HG02840 (cell line): ENCODE data around the gene GALNS.
A peak's percentile ranks its signal among the peaks of the same experiment; 100 is the strongest.
"Not testable (repeated sequence)": the region's sequence is repeated elsewhere in the genome, so short reads cannot be mapped to it uniquely, and the experiment has no call there.

ENCODE experiments used
- ATAC-seq: cut with Tn5 transposase; IDR thresholded peaks from one replicate; pipeline ENCODE4 v1.9.1; 2021; ENCODE audit warnings: mild to moderate bottlenecking, moderate library complexity, moderate number of reproducible peaks; ENCODE audit not compliant: unreplicated experiment, low FRiP score

Gene GALNS, protein sequence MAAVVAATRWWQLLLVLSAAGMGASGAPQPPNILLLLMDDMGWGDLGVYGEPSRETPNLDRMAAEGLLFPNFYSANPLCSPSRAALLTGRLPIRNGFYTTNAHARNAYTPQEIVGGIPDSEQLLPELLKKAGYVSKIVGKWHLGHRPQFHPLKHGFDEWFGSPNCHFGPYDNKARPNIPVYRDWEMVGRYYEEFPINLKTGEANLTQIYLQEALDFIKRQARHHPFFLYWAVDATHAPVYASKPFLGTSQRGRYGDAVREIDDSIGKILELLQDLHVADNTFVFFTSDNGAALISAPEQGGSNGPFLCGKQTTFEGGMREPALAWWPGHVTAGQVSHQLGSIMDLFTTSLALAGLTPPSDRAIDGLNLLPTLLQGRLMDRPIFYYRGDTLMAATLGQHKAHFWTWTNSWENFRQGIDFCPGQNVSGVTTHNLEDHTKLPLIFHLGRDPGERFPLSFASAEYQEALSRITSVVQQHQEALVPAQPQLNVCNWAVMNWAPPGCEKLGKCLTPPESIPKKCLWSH

DNA sequence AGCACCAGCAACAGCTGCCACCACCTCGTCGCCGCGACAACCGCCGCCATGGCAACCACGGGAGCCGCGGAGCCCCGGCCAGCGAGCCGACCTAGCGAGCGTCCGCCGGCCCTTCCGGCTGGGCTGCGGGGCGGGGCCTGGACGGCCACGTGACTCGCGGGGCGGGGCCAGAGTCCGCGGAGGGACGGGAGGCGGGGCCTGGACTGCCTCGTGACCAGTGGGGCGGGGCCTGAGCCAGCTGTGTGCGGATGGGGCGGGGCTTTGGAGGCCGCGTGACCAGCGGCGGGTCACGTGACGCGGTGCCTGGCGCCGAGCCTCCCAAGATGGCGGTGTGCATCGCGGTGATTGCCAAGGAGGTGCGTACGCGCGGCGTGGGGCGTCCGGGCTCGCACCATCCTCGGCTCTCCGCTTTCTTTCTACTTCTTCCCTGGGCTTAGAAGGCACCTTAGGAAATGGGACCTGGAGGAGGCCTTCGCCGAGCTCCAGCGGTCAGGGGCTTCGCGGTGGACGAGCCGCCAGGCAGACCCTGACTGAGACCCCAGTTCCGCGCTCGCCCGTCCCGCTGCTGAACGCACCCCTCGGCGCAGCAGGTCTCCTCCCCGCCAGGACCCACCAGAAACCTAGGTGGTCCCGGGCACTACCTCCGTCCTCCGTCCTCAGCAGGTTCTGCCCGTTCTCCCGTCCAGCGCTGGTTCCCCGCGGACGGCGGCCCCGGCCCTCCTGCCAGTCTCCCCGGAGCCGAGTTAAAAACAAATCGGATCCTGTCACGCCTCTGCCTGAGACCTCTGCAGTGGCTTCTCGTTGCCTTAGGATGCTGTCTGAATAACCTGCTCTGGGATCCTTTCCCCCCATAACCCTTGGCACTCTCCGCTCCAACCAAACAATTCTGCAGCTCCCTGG is at the start of gene GALNS, which contains the start of gene TRAPPC2L:
GALNS (minus strand) TSS at position 120 of the 900 bp plus-strand sequence; CDS start at position 50, 70 bp downstream.
TRAPPC2L (plus strand) TSS at position 300 of the 900 bp plus-strand sequence; CDS start at position 324, 24 bp downstream.
- peak; percentile 84 for ATAC-seq

DNA sequence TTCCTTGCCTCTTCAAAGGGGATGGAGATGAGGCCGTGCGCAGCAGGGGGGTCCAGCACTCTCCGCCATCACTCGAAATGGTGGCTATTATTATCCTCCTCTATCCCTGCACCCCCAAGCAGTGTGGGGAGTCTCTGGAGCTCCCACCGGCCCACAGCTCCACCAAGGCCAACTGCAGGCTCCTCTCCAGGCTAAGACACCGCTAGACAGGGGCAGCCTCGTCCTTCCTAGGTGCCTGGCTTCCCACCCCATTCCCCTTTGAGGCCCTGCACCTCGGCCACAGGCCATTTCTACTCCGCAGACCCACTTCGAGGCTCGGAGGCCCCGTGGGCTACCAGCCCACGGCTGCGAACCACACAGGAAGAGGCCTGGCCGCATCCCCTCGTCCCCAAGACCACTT is 49.3 kb upstream of the GALNS start:
- ATAC-seq = no peak

DNA sequence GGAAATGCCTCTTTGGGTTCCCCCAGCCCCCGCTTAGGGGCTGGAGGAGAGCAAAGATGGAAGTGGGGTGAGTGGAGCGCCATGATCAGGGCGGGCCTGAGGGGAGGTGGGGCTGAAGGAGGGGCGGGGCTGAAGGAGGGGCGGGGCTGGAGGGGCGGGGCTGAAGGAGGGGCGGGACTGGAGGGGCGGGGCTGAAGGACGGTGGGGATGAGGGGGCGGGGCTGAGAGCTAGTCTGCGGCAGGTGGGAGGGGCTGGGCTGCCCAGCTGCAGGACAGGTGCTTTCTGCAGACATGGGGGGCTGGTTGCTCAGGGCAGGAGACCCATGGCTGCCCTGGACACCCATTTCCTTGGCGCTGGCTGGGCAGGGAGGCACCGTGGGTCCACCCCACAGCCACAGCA is 48.8 kb upstream of the GALNS start:
- ATAC-seq = no peak

DNA sequence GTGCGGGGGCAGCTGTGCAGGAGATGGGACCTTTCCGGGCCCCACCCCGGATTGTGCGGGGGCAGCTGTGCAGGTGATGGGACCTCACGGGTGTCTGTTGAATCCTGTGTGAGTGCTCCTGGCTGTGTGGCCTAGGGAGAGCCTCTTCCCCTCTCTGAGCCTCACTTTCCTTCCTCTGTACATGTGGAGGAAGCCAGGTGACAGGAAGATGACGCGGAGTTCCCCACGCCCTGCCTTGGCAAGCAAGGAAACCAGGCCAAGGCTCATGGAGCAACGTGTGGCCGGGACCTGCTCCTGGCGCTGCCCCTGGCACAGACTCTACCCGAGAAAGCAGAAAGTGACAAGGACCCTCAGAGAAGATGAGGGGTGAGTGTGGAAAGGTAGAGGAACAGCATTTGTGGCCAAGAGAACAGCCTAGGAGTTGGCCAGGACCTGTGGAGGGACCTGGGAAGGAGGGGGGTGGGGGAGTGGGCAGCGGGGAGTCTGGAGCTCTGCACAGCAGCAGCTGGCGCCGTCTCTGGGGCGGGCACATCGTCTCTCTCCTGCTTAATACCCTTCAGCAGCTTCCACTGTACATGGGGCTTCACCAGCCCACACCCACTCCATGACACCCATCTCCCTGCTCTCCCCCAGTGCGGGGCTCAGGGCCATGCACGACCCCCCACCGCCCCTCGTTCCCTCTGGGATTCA is 48.1 kb upstream of the GALNS start:
- no peak for ATAC-seq

DNA sequence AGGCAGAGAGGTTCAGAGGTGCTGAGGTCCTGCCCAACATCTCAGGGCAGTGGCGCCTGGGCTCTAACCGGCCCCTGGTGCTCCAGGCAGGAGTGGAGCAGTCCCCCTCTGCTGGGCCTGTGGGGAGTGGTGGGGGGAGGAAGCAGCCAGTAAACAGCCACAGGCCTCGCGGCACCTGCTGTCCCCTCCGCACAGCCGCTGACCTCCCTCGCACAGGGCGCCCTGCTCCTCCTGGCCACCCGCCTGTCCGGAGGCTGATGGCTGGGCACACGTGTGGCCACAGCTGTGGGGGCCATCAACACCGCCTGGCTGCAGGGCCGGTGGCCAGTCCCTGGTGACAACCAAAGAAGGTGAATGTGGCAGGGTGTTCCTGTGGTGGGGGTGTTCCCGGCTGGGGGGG is 46.5 kb upstream of the GALNS start:
- ATAC-seq = no peak

DNA sequence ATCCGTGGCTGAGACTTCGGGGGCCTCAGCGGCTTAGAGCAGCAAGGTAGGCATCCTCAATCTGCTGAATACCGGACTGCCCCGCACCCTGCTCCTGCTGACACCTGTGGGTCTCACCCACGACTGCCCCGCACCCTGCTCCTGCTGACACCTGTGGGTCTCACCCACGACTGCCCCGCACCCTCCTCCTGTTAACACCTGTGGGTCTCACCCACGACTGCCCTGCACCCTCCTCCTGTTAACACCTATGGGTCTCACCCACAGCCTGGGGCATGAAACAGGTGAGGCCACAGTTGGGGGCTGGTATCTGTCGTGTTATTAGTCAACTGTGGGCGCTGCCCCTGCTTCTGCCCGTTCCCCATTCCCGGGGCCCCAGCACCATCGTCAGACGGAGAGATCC is 46.0 kb upstream of the GALNS start:
- ATAC-seq = no peak

DNA sequence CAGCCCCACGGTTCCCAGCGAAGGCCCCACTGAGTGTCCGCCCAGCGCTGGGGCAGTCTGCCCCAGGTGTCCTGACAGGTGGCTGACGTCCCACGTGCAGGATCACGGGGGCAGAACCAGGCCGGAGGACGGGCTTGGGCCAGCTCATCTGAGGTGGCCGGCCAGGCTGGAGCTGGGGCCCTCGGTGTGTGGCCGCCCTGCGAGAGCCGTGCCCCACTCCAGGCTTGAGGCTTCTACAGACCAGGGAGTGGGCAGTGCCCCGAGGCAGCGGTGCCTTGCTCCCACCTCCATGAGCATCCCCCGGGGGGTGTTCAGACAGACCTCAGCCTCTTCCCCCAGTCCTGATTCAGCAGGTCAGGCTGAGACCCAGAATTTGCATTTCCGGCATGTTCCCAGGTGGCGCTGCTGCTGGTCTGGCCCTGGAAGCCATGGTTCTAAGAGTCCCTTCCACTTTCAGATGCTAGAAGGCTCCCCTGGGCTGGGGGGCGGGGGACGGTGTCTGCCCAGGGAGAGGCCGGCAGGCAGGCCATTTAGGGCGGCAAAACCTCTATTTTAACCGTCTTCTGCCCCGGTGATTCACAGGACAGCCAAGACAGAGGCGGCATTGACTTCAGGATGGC is 45.1 kb upstream of the GALNS start:
- ATAC-seq = no peak

DNA sequence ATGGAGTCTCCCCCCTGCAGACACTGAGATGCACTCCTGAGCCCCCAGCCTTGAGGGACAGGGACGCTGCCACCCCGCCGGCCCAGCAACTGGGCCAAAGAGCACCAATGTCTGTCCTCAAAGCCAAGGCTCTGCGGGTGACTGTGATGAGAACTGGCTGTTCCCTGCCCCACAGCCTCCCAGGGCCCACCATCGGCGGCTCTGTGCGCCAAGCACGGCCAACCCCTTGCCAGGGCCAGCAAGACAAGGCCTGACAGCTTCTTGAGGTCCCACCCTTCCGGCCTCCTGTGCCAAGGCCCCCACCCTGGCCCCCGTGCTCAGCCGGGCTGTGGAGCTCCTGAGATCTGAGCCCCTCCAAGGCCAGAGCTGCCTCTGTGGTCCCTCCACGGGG is 43.9 kb upstream of the GALNS start:
- ATAC-seq = no peak

DNA sequence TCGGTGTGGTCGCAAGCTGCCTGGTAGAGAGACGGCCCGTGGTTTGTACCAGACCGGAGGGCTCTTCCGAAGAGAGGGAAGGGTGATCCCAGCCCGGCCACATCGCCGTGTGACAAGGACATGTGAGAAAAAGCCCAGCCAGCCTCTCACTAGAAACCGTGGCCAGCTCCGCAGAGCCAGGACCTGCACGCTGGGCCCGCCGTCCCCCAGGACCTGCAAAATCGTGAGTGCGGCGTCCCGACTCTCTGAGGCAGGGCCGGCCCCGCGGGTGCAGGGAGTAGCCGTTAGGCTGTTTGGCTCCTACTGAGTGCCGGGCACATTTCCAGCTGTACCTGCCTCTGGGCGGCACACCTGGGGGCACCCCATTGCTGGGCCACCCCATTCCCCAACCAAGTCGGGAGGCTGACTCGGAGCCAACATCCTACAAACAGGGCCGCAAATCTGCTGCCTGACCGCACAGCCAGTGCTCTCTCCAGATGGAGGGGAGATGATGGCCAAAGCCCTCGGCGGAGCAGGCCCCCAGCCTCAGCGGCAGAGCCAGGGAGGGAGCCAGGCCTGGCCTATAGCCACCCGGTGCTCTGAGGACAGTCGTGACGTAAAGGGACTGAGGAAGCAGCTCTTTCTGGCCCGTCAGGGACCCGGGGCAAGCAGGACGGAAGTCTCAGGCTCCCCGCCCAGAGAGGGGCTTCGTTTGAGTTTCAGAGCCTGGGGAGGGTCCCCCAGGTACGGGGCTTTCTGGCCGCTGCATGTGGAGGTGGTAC is 43.3 kb upstream of the GALNS start:
- ATAC-seq = no peak

DNA sequence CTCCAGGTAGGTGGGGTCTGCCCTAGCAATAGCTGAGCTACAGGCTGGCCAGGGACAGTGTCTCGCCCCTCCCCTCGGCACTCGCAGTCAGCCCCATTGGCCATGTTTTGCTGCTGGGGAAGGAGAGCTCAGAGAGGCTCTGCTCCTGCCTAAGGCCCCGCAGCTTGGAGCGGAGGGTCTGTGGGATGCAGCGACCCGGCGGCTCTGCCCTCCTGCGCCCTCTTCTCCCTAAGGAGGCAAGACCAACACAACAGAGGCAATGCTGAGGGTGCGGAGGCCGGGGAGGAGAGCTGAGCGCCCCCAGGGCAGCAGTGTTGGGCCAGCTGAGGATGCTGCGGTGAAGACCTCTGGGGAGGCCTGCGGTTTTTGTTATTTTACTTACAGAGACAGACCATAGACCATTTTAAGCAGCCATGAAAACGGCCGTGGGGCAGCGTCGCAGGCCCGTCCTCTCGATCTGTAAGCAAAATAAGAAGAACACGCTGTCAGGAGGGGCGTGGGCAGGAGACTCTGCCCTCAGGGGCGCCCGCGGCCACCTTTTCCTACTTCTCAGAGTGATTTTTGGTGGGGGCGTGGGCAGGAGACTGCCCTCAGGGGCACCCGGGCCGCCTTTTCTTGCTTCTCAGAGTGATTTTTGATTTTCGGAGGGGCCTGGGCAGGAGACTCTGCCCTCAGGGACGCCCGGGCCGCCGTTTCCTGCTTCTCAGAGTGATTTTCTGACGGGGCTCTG is 41.1 kb upstream of the GALNS start:
- ATAC-seq = no peak

DNA sequence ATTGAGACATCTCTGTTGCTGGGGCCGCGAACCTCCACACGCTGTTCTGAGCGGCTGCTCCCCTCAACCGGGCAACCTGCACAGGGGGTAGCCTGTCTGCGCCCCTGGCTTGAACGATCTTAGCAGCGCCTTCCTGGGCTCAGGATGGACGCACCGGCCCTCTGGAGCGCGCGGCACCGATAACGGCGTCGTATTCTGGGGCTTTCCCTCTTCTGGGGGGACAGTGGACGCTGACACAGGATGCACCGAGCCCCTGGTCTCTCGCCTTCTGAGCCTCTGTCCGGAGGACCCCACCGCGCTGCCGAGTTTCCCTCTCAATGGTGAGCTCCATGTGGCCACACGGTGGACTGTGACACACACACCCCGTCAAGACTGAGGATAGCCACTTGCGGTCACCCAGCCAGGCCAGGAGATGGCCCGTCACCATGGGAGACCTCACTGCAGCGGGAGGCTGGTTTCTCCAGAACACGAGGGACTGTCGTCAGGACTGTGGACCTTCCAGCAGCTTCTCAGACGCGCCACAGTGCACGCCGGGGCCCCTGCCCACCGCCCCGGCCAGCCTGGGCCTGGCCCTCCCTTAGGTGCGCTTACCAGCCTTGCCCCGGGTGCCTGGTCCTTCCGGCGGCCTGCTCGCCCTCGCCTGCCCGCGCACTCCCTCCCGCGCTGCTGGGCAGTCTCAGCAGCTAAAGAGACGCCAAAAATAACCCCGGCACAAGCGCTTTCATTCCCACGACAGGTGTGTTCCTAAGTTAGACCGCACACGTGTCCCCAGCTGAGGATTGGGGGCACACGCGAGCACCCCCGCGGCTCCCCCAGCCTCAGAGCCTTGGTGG is 39.7 kb upstream of the GALNS start:
- no peak for ATAC-seq

DNA sequence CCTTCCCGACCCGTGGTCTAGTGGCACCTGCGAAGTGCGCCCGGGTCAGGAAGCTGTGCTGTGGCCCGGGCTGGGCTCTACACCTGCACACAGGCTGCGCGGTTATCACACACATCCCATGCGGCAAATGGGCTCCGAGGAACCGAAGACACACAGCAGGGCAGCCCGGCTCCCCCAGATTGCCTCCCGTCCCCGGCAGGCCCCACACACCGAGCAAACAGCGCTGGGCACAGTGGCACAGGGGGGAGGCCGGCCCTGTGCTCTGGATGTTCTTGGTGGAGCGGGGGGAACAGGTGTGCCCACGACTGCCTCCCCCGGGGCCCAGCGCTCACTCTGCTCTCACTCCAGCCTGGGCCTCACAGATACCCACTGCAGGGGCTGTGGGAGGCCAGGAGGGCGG is 38.6 kb upstream of the GALNS start:
- no peak for ATAC-seq

DNA sequence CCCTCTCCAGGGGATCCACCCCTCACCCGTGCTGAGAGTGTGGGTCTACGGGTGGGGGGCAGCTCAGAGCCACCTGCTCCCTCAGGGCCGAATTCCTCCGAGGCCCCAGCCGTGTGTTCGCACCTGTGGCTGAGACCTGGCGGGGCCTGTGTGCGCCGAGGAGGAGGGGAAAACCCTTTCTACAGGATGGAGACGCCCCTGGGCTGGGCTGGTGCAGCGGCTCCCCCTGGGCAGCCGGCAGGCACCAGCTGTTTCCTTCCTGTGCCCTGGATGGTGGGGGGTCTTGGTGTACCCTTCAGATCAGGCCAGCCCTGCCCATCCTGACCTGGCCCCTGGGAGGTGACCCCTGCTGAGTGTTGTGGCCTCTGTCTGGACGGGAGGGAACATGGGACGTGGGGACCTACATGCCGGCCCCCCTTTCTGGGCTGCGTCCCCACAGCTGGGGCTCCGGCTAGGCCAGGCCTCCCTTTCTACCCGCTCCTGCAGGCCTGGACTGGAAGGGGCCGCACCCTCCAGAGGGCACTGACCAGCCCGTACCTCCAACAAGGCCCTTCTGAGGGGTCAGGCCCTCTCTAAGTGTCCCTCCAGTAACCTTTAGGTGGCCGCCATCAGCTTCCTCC is 38.0 kb upstream of the GALNS start:
- ATAC-seq = no peak

DNA sequence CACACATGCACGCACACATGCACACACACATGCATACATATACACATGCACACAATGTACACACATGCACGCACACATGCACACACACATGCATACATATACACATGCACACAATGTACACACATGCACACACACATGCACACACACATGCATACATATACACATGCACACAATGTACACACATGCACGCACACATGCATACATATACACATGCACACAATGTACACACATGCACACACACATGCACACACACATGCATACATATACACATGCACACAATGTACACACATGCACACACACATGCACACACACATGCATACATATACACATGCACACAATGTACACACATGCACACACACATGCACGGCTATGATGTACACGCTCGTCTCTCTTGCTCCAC is 37.5 kb upstream of the GALNS start:
- not testable (repeated sequence) for ATAC-seq

DNA sequence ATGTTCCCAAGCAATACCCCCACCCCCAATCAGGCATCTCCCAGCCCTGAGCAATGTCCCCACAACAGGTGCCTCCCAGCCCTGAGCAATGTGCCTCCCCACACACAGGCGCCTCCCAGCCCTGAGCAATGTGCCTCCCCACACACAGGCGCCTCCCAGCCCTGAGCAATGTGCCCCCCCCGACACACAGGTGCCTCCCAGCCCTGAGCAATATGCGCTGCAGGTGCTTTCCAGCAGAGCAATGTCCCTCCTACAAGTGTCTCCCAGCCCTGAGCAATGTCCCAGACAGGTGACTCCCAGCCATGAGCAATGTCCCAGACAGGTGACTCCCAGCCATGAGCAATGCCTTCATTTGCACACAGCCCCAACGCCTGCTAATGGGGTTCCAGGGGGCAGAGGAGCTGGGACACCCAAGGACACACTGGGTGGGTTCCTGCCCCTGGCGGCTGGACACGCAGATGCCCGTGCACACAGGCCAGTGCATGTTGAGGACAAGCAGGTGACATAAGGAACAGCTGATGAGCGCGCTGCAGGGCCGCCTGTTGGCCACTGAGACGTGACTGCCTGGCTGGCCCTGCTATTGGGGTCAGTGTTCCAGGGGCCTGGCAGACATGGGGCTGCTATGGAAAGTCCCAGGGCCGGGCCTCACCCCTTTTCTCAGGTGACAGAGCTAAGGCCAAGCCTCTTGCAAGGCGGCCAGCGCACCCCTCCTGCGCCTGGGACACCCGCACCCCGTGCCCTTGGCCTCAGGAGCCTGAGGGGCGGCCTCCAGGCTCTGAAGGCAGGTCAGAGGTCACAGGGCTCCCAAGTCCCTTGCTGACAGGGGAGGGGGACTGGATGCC is 36.6 kb upstream of the GALNS start:
- no peak for ATAC-seq

DNA sequence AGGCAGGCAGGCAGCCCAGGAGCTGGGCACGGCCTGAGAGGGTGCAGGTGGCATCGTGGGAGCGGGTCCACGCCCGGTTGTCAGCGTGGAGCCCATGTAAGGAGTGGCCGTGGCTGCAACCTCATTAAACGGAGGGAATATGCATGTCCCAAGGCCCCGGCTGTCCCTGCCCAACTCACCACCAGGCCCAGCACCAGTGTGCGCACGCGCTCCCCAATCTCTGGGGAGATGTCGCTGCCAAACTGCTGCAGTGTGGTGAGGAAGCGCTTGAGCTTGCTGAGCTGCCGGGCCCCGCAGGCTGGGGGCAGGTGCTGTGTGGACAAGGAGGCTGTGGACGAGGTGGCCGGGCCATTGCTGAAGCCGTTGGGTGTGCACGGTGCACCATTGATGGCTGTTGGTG is 35.3 kb upstream of the GALNS start:
- no peak for ATAC-seq

DNA sequence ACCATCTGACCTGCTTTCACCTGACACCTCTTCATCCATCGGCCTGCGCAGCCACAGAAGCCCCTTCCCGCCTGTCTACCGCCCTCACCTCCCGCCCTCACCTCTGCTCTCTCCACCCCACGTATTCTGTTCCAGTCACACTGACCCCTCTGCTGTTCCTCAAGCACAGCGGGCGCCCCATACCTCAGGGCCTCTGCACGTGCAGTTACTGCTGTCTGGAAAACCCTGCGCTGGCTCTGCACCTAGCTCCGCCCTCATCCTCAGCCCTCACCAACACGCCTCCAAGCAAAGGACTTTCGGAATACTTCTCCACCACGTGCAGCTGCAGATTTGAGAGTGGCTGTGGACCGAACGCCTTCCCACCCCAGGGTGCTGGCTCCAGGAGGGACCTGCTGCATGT is 34.3 kb upstream of the GALNS start:
- ATAC-seq = no peak
